NCI-H187 (cell line): ENCODE data around the gene KLK12.

Experiments used
- DNase-seq, 2 experiments: peaks; one replicate each; lab custom pipeline; 2025; lab: John Stamatoyannopoulos, UW

The KLK12 gene

GRCh38 chr19:50981587-50982146 is 53.1 kb downstream of the KLK12 start:
- no peak for DNase-seq

GRCh38 chr19:50980208-50980607 is 54.6 kb downstream of the KLK12 start:
- no peak for DNase-seq

- DNase-seq = no peak
Measured at GRCh38 chr19:50979758-50980157, 55.0 kb downstream of the KLK12 start.
